GM13977 (cell line): ENCODE results near the gene IER5L.
"Not testable (repeated sequence)": the region's sequence is repeated elsewhere in the genome, so short reads cannot be mapped to it uniquely, and the experiment has no call there.

Source experiments
- DNase-seq: peaks from one replicate; pipeline ENCODE4 v3.0.0; 2012; ENCODE audit warnings: low spot score
- in situ Hi-C: fragments of 300-500 bp; cut with MboI; formaldehyde crosslinking; loops from one replicate; pipeline ENCODE4 v1.12.0; 2022; ENCODE audit warnings: low sequenced_read_pairs, low pct_unique_long_range_greater_than_20kb, mixed read lengths, inconsistent platforms; ENCODE audit not compliant: unreplicated experiment
- TF ChIP-seq, protein P1 (sequence below): IDR thresholded peaks from 2 replicates; pipeline ENCODE4 v1.5.1; 2012; ENCODE audit warnings: mild to moderate bottlenecking, control low read depth; ENCODE audit not compliant: insufficient read depth; ENCODE audit errors: extremely low read depth, missing control alignments

IER5L gene

GRCh38 chr9:129201289-129201688 lies 23.2 kb upstream of the IER5L start:
- in situ Hi-C loops: no loop called here
- no peak for DNase-seq
- TF ChIP-seq, protein P1, sequence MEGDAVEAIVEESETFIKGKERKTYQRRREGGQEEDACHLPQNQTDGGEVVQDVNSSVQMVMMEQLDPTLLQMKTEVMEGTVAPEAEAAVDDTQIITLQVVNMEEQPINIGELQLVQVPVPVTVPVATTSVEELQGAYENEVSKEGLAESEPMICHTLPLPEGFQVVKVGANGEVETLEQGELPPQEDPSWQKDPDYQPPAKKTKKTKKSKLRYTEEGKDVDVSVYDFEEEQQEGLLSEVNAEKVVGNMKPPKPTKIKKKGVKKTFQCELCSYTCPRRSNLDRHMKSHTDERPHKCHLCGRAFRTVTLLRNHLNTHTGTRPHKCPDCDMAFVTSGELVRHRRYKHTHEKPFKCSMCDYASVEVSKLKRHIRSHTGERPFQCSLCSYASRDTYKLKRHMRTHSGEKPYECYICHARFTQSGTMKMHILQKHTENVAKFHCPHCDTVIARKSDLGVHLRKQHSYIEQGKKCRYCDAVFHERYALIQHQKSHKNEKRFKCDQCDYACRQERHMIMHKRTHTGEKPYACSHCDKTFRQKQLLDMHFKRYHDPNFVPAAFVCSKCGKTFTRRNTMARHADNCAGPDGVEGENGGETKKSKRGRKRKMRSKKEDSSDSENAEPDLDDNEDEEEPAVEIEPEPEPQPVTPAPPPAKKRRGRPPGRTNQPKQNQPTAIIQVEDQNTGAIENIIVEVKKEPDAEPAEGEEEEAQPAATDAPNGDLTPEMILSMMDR: no peak

- TF ChIP-seq, protein P1: no peak
- DNase-seq: no peak
- in situ Hi-C loops: no loop called here
Observed at GRCh38 chr9:129200255-129200654, 22.2 kb upstream of the IER5L start.

DNA sequence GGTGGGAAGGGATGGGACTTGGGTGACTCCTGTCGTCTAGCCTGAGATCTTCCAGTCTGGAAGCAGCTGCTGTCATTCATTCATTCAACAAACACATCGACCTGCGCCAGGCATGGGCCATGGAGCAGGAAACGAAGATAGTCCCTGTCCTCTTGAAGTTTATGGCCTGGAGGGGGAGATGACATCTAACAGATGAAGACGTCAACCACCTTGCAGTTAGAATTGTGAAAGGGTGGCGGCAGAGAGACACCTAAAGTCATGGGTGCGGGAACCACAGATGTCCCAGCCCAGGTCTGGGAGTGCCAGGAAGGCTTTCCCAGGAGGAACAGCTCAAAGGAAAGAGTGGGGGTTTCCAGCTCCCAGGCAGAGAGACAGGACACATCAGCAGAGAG lies 21.0 kb upstream of the IER5L start:
- TF ChIP-seq, protein P1: no peak
- in situ Hi-C loops: no loop called here
- no peak for DNase-seq

DNA sequence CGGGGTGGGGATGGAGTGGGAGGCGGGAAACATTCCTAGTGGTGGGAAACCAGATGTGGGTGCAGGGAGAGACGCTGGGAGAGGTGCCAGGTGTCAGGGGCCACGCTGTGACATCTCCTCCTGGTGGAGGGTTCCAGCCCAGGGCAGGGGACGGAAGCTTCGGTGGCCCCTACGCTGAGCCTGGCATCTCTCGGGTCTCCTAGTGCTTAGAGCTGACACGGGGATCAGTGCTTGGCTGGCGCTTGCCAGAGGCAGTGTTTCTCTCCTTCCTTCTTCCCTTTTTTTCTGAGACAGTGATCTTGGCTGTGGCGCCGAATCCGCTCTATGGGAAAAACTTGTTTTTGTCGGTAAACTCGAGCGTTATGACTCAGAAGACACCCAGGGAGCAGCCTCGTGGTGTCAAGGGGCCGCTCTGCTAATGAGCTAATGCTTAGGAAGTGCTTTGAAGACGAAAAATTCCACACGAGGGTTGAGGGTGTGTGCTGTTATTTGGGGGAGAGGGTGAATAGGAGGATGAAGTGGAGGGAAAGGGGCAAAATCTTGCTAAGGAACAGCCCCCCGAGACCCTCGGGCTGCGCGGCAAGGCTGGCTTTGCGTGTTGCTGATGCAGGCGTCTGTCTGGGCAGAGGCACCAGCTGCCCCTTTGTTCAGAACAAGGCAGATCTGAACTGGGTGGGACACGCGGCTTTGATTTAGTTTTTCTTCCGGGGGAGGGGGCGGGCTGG lies 20.4 kb upstream of the IER5L start:
- in situ Hi-C loops: no loop called here
- DNase-seq: no peak
- TF ChIP-seq, protein P1: no peak

DNA sequence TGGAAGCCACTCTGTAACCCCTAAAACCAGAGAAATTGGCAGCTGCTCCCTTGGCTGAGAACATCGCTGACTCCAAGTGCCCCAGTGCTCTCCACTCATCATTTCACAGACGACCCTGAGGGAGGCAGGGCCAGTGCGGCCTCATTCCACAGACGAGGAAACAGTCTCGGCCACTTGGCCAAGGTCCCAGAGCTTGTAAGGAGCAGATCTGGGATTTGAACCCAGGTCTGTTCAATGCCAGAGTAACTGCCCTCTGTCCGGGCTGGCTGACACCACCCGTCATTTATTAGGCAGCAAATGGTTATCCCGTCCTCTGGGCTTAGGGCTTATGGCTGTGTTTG lies 19.9 kb upstream of the IER5L start:
- TF ChIP-seq, protein P1: no peak
- in situ Hi-C loops: no loop called here
- no peak for DNase-seq

GRCh38 chr9:129197045-129197444 lies 19.0 kb upstream of the IER5L start:
- DNase-seq, in situ Hi-C loops: not testable (repeated sequence)

DNA sequence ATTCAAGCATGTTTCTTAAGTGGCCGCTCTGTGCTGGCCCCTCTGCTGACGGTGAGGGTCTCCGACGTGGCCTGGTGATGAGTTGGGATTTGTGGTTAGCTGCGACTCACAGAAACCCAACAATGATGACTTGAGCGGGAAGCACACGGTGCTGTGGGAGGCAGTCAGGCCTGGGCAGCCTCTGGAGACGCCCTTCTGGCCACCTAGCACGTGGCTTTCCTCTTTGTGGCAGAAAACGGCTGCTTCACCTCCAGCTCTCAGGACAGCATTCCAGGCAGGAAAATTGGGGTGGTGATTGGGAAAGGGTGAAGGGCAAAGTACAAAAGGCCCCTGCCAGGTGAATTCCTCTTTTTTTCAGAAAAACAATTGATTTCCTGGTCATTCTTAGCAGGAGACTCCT lies 17.5 kb upstream of the IER5L start:
- in situ Hi-C loops: no loop called here
- no peak for DNase-seq
- TF ChIP-seq, protein P1: no peak
